Thoracic aorta (tissue), 2 donors: ENCODE results near the gene FKBP5. TPM values are rescaled to one million over a fixed set of nuclear protein-coding genes. Genes with fewer than 3 reads are reported as not detected.

Experiments
- ATAC-seq: fragments of 150-250 bp; one replicate; pipeline ENCODE4 v1.8.0; 2017; ENCODE audit warnings: low read depth; ENCODE audit not compliant: insufficient number of reproducible peaks, low FRiP score
- DNase-seq: peaks from one replicate; pipeline ENCODE4 v3.0.0-alpha.2; 2020; ENCODE audit warnings: low spot score
- H3K27ac ChIP-seq, 2 donors: fragments of 200-600 bp; sonication (generic); 1 replicate in 1 of 2; 2 replicates in 1 of 2; pipeline ENCODE4 v1.5.1; 2016; ENCODE audit warnings: mild to moderate bottlenecking in 2 of 2, moderate library complexity in 2 of 2
- H3K27me3 ChIP-seq: fragments of 200-600 bp; sonication (generic); replicated peaks from 2 replicates; pipeline ENCODE4 v1.6.0; 2016; ENCODE audit warnings: mild to moderate bottlenecking; ENCODE audit not compliant: insufficient read depth
- H3K36me3 ChIP-seq: fragments of 200-600 bp; sonication (generic); one replicate; pipeline ENCODE4 v1.5.1; 2016
- H3K4me1 ChIP-seq, 2 donors: fragments of 200-600 bp; sonication (generic); 1 replicate in 1 of 2; 2 replicates in 1 of 2; pipeline versions ENCODE4 v1.5.1 to v1.6.0; 2016; ENCODE audit warnings: low read depth in 2 of 2, mild to moderate bottlenecking in 1 of 2; ENCODE audit not compliant: control insufficient read depth in 1 of 2
- H3K4me3 ChIP-seq: fragments of 200-600 bp; sonication (generic); 2 replicates; pipeline ENCODE4 v1.5.1; 2016; ENCODE audit warnings: mild to moderate bottlenecking
- H3K9me3 ChIP-seq: fragments of 200-600 bp; sonication (generic); 2 replicates; pipeline ENCODE4 v1.5.1; 2016
- total RNA-seq, 2 donors: library from RNA; depleted of rRNA; stranded (reverse); fragments of >200 nt; gene quantifications; one replicate each; pipeline versions ENCODE4 v1.1.0 to v1.2.3, GENCODE V29; 2016
- TF ChIP-seq, protein P1 (sequence below): fragments of 200-600 bp; sonication (generic); IDR thresholded peaks from one replicate; pipeline ENCODE4 v1.5.1; 2019; ENCODE audit warnings: antibody characterized with exemption

The FKBP5 gene
- total RNA-seq, 2 donors from 2014 or later = 156 to 271 TPM

DNA sequence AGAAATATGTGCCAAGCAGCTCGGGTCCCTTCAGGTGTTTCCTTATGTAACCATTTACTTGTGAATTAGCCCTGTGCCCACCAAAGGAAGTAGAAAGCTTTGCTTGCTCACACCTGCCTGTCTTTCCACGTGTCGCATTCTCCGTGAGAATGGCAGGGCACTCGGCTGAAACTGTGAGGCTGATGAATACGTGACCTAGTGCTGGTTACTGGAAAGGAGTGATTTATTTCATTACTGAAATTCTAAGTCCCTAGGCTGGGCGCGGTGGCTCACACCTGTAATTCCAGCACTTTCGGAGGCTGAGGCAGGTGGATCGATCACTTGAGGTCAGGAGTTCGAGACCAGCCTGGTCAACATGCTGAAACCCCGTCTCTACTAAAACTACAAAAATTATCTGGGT lies 130.1 kb downstream of the FKBP5 start:
- TF ChIP-seq, protein P1, sequence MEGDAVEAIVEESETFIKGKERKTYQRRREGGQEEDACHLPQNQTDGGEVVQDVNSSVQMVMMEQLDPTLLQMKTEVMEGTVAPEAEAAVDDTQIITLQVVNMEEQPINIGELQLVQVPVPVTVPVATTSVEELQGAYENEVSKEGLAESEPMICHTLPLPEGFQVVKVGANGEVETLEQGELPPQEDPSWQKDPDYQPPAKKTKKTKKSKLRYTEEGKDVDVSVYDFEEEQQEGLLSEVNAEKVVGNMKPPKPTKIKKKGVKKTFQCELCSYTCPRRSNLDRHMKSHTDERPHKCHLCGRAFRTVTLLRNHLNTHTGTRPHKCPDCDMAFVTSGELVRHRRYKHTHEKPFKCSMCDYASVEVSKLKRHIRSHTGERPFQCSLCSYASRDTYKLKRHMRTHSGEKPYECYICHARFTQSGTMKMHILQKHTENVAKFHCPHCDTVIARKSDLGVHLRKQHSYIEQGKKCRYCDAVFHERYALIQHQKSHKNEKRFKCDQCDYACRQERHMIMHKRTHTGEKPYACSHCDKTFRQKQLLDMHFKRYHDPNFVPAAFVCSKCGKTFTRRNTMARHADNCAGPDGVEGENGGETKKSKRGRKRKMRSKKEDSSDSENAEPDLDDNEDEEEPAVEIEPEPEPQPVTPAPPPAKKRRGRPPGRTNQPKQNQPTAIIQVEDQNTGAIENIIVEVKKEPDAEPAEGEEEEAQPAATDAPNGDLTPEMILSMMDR = no peak
- Histone ChIP-seq H3K4me3 (no peak overlapping the region), H3K27me3 (peaks cover 4% of the 10 kb centered on the region), H3K9me3 (no peaks in the 10 kb centered on the region), H3K4me1 (no peaks in the 10 kb centered on the region), H3K27ac (no peak overlapping the region), H3K36me3 (no peaks in the 10 kb centered on the region)
- DNase-seq (no peak), ATAC-seq (no peak)

DNA sequence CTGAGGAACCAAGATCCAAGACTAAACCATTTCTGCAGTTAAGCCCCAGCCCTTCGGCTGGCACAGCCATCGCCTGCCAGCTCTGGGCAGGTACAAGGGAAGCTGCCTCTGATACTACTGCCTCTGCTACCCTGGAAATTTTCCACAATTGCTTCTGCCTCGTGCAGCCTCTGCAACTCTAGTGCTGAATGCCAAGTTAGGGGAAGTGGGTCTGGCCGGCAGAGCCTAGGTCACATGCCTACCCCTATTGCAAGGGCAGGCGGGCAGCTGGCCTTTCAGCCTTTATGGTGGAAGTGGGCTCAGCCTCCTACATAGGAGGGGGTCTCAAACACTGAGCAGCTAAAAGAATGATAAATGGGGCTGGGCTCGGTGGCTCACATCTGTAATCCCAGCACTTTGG lies 131.5 kb downstream of the FKBP5 start:
- DNase-seq (no peak), ATAC-seq (no peak)
- TF ChIP-seq, protein P1 = no peak
- Histone ChIP-seq H3K4me3 (no peak overlapping the region), H3K36me3 (no peaks in the 10 kb centered on the region), H3K9me3 (no peaks in the 10 kb centered on the region), H3K27me3 (no peaks in the 10 kb centered on the region), H3K4me1 (no peaks in the 10 kb centered on the region), H3K27ac (no peak overlapping the region)

DNA sequence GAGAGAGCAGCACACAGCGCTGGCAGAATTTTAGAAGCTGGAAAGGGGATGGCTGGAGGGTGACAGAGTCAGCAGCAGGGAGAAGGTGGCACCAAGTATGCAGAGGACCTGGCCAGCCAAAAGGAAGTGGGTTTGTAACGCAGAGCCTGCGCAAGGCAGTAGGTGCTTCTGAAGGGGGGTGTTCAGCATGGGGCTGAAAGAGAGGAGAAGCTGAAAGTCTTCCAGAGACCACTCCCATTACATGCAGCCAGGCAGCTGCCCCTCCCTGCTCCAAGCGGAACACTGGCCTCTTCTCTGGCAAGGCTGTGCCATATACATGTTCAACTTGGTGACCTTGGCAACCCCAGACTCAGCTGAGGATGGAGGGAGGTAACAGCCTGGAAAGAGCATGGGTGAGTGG lies 133.9 kb downstream of the FKBP5 start:
- Histone ChIP-seq H3K9me3 (peaks cover 9% of the 10 kb centered on the region), H3K4me1 (no peaks in the 10 kb centered on the region), H3K4me3 (no peak overlapping the region), H3K27me3 (no peaks in the 10 kb centered on the region), H3K27ac (no peak overlapping the region), H3K36me3 (no peaks in the 10 kb centered on the region)
- TF ChIP-seq, protein P1 = no peak
- DNase-seq = no peak
- no peak for ATAC-seq

DNA sequence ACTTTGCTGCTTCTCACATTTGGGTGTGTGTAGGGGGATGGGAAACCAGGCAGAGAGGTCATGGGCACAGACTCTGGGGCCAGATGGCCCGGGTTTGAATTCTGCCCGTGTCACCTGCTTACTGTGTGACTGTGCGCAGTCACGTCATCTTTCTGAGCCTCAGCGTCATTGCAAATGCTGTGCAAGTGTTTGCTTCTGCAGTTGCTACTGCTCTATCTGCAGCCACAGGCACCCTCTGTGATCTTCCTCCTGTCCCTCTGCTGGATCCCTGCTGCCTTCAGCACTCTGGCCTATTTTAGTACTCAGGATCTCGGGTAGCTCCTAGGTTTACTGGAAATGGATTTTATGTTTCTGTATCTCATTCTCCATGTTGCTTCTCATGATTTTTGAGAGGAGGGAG lies 135.4 kb downstream of the FKBP5 start:
- ATAC-seq (no peak), DNase-seq (no peak)
- TF ChIP-seq, protein P1 = no peak
- Histone ChIP-seq H3K4me3 (no peak overlapping the region), H3K4me1 (no peaks in the 10 kb centered on the region), H3K27ac (no peak overlapping the region), H3K27me3 (no peaks in the 10 kb centered on the region), H3K36me3 (no peaks in the 10 kb centered on the region), H3K9me3 (peaks cover 10% of the 10 kb centered on the region)

DNA sequence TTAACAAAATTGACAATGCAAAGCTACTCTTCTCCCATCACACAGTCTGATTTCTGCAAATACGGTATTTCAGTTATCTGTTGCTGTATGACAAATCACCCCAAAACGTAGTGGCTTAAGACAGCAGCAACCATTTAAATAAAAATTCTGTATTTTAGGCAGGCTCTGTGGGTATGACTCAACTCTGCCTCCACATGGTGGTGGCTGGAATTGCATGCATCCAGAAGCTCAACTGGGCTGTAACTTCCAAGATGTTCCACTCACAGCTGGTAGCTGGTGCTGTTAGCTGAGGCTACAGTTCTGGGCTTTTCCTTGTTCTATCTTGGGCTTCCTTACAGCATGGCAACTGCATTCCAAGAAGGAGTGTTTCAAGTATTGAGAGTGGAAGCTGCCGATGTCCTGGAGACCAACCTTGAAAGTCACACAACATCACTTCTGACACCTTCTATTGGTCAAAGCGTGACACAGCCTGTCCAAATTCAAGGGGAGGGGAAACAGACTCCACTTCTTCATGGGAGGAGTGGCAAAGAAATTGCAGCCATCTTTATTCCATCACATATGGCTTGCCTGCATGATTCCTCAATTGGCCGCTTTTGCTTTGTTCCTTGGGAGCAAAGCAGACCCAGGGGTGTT lies 136.3 kb downstream of the FKBP5 start:
- no peaks in the 10 kb centered on the region for H3K27me3 ChIP-seq
- no peak for ATAC-seq
- no peaks in the 10 kb centered on the region for H3K36me3 ChIP-seq
- no peak overlapping the region for H3K4me3 ChIP-seq
- TF ChIP-seq, protein P1 = peak; percentile 42
- no peak overlapping the region for H3K27ac ChIP-seq
- no peak for DNase-seq
- no peaks in the 10 kb centered on the region for H3K4me1 ChIP-seq
- H3K9me3 ChIP-seq = peaks cover 10% of the 10 kb centered on the region
